ENCODE results near the gene RAD51B.

DNA sequence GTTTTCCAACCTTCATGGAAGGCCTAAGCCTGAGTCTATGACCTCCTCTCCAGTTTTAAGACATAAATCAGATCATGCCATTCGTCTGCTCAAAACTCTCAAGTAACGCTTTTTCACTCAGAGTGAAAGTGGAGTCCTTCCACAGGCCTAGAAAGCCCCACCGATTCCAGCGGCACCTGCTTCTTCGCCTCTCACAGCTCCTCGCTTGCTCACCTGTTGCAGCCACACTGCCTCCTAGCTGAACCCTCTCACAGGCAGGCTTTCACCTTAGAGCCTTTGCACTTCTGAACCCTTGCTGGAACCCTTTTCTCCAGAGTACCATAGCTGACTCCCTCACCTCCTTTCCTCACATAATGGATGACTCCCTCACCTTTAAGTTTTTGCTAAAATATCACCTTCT lies 672.2 kb downstream of the RAD51B start:
- no peak for TF ChIP-seq CTCF (IDR thresholded peaks at IDR 0.05)
- no peak for TF ChIP-seq POLR2A (IDR thresholded peaks at IDR 0.05)
